Astrocyte of the spinal cord (primary cell): Measurements from ENCODE around the gene TMEM255B.
A peak's percentile ranks its signal among the peaks of the same experiment; 100 is the strongest.

Experiments used
- DNase-seq: peaks from one replicate; pipeline ENCODE4 v3.0.0; 2011; ENCODE audit warnings: low read depth, low spot score
- H3K4me3 ChIP-seq: 2 replicates; pipeline ENCODE4 v1.5.1; 2011; ENCODE audit warnings: low read depth, mild to moderate bottlenecking, low read length, moderate library complexity
- CTCF ChIP-seq: IDR thresholded peaks from 2 replicates; pipeline ENCODE4 v1.5.1; 2012; ENCODE audit warnings: low read depth, mild to moderate bottlenecking, low read length, inconsistent platforms
- in situ Hi-C: cut with HindIII; loops from 2 replicates; pipeline ENCODE4 v1.10.0; 2017; ENCODE audit warnings: low sequenced_read_pairs

The TMEM255B gene

GRCh38 chr13:113726961-113727411, 32.0 kb upstream of the TMEM255B start:
- DNase-seq, result peak; percentile 50
- peak; percentile 13 for TF ChIP-seq CTCF
- H3K4me3 ChIP-seq, result no peak overlapping the region
- in situ Hi-C loops, result no loop called here

GRCh38 chr13:113728571-113729054, 30.4 kb upstream of the TMEM255B start:
- no peak overlapping the region for H3K4me3 ChIP-seq
- no peak for DNase-seq
- in situ Hi-C loops, result no loop called here
- TF ChIP-seq CTCF, result no peak

- no peak for DNase-seq
- no peak overlapping the region for H3K4me3 ChIP-seq
- in situ Hi-C loops, result no loop called here
- no peak for TF ChIP-seq CTCF
These were observed 29.6 kb upstream of the TMEM255B start for GRCh38 chr13:113729187-113730019.

- in situ Hi-C loops, result no loop called here
- H3K4me3 ChIP-seq, result no peak overlapping the region
These were observed 28.8 kb upstream of the TMEM255B start for GRCh38 chr13:113730258-113730691.

GRCh38 chr13:113730831-113731191, 28.2 kb upstream of the TMEM255B start:
- no peak for TF ChIP-seq CTCF
- in situ Hi-C loops, result no loop called here
- no peak for DNase-seq
- no peak overlapping the region for H3K4me3 ChIP-seq

More at GRCh38 chr13:113730258-113730691, 28.8 kb upstream of the TMEM255B start:
- no peak for DNase-seq
- no peak for TF ChIP-seq CTCF

GRCh38 chr13:113731192-113732175, 27.5 kb upstream of the TMEM255B start:
- TF ChIP-seq CTCF, result no peak
- no peak for DNase-seq
- H3K4me3 ChIP-seq, result no peak overlapping the region
- in situ Hi-C loops, result no loop called here
